GM12878 (cell line): ENCODE measurements around the gene STK32B. TPM values are rescaled to one million over a fixed set of nuclear protein-coding genes. Genes with fewer than 3 reads are reported as not detected.

Experiments
- ATAC-seq: fragments of 200-7000 bp; cut with Tn5 transposase; 3 replicates; pipeline ENCODE4 v1.9.1; 2020; ENCODE audit warnings: mild to moderate bottlenecking, moderate library complexity
- BruUV-seq: library from RNA; stranded (reverse); fragments of 400-500 nt; replicated peaks from 2 replicates; lab custom pipeline; 2021; lab: Mats Ljungman, UMichigan
- CTCF ChIA-PET: fragments of 300-600 bp; sonication (Branson Sonifier 250); formaldehyde crosslinking; extraction: SDS; loops from one replicate; lab custom pipeline; 2021; ENCODE audit warnings: inconsistent platforms; lab: Yijun Ruan, JAX
- POLR2A ChIA-PET: fragments of 350-600 bp; formaldehyde crosslinking; extraction: SDS; loops from one replicate; lab custom pipeline; 2021; ENCODE audit warnings: inconsistent platforms; lab: Charles Lee
- RAD21 ChIA-PET: fragments of 300-600 bp; sonication (Branson Sonifier 250); formaldehyde crosslinking; loops from one replicate; lab custom pipeline; 2023; ENCODE audit warnings: antibody characterized with exemption; ENCODE audit not compliant: unreplicated experiment; lab: Charles Lee
- SMC1A ChIA-PET: fragments of 300-600 bp; sonication (Branson Sonifier 250); formaldehyde crosslinking; loops from one replicate; lab custom pipeline; 2023; ENCODE audit not compliant: unreplicated experiment, uncharacterized antibody; lab: Charles Lee
- DNase-seq: peaks from one replicate; pipeline ENCODE4 v3.0.0-alpha.2; 2011; ENCODE audit warnings: low read depth, low spot score
- FAIRE-seq: peaks from 3 replicates; lab custom pipeline; 2011; peaks lifted over from hg19 to GRCh38; lab: Jason Lieb, UNC
- H2AFZ ChIP-seq: 2 replicates; pipeline ENCODE4 v1.6.0; 2011; ENCODE audit warnings: low read depth, low read length, control low read depth; ENCODE audit not compliant: control insufficient read depth
- H3K27ac ChIP-seq: 2 replicates; pipeline ENCODE4 v1.5.1; 2011; ENCODE audit warnings: control low read depth; ENCODE audit not compliant: control insufficient read depth, insufficient read depth
- H3K27me3 ChIP-seq, 2 experiments: replicated peaks in 1 of 2; 2 replicates each; pipeline versions ENCODE4 v1.6.0 to v1.6.1; 2011; ENCODE audit warnings: low read length in 1 of 2; ENCODE audit not compliant: control insufficient read depth in 2 of 2, insufficient read depth in 2 of 2
- H3K36me3 ChIP-seq, 2 experiments: 2 replicates each; pipeline ENCODE4 v1.5.1; 2011; ENCODE audit warnings: low read length in 1 of 2; ENCODE audit not compliant: control insufficient read depth in 2 of 2, insufficient read depth in 2 of 2
- H3K4me1 ChIP-seq: 2 replicates; pipeline ENCODE4 v1.6.1; 2011; ENCODE audit warnings: mild to moderate bottlenecking, low read length, moderate library complexity, mixed read lengths; ENCODE audit not compliant: control insufficient read depth, insufficient read depth
- H3K4me2 ChIP-seq: 2 replicates; pipeline ENCODE4 v1.6.0; 2011; ENCODE audit warnings: control low read depth; ENCODE audit not compliant: control insufficient read depth, insufficient read depth
- H3K4me3 ChIP-seq: fragments of 200-600 bp; sonication (generic); 2 replicates; pipeline ENCODE4 v1.5.1; 2016
- H3K79me2 ChIP-seq: 2 replicates; pipeline ENCODE4 v1.6.0; 2011; ENCODE audit warnings: low read length; ENCODE audit not compliant: control insufficient read depth, insufficient read depth
- H3K9ac ChIP-seq: 2 replicates; pipeline ENCODE4 v1.8.0; 2011; ENCODE audit warnings: low read length, control low read depth, mixed read lengths; ENCODE audit not compliant: control insufficient read depth, insufficient read depth
- H3K9me3 ChIP-seq: replicated peaks from 3 replicates; pipeline ENCODE4 v1.5.1; 2011; ENCODE audit warnings: mild to moderate bottlenecking, low read length; ENCODE audit not compliant: control insufficient read depth, insufficient read depth
- H4K20me1 ChIP-seq: 2 replicates; pipeline ENCODE4 v1.6.0; 2011; ENCODE audit not compliant: control insufficient read depth, insufficient read depth
- ELK1 ChIP-seq: IDR thresholded peaks from 2 replicates; pipeline ENCODE4 v1.6.1; 2012; ENCODE audit warnings: low read depth, low read length, improper control_type of control experiment
- IRF4 ChIP-seq: IDR thresholded peaks from 2 replicates; pipeline ENCODE4 v1.6.1; 2011; ENCODE audit warnings: low read depth, low read length
- POLR2A ChIP-seq: IDR thresholded peaks from 2 replicates; pipeline ENCODE4 v1.6.1; 2011; ENCODE audit warnings: low read depth, mild to moderate bottlenecking, low read length
- SMC3 ChIP-seq: IDR thresholded peaks from 2 replicates; pipeline ENCODE4 v1.6.1; 2011; ENCODE audit warnings: low read length, improper control_type of control experiment, borderline replicate concordance
- WRNIP1 ChIP-seq: IDR thresholded peaks from 2 replicates; pipeline ENCODE4 v1.6.1; 2011; ENCODE audit warnings: low read depth, low read length, improper control_type of control experiment, borderline replicate concordance
- WGBS: methylation state at CpG from one replicate; pipeline ENCODE4 v1.1.6; 2016; ENCODE audit warnings: low lambda C conversion rate; ENCODE audit not compliant: insufficient replicate concordance, insufficient coverage; ENCODE audit errors: missing lambda C conversion rate; 5-methylcytosine and 5-hydroxymethylcytosine counted together
- in situ Hi-C: fragments of 300-500 bp; cut with MboI; formaldehyde crosslinking; loops from 9 replicates; pipeline ENCODE4 v1.14.3; 2018; ENCODE audit warnings: mixed read lengths
- intact Hi-C: fragments of 100-400 bp; cut with micrococcal nuclease; formaldehyde crosslinking; loops from one replicate; pipeline ENCODE4 v1.14.2; 2022; ENCODE audit not compliant: unreplicated experiment
- polyA plus RNA-seq, 11 experiments: library from polyadenylated mRNA; depleted of rRNA in 4 of 11; unstranded in 6 of 11; stranded (reverse) in 5 of 11; fragments of >200 nt; fragmentation: Nextera tagmentation in 4 of 11; fragmentation: Illumina TruSeq in 1 of 11; extraction: Ambion mirVana in 4 of 11; extraction: Trizol in 1 of 11; gene quantifications; 1 replicate in 1 of 11; 2 replicates in 10 of 11; pipeline versions ENCODE4 v1.2.1 to v1.2.3, GENCODE V29; 2011 to 2016; ENCODE audit warnings: inconsistent platforms in 2 of 11, missing spikeins in 2 of 11, low read depth in 1 of 11
- total RNA-seq, 4 experiments: library from RNA; depleted of rRNA in 3 of 4; stranded (reverse); fragments of >200 nt in 3 of 4; fragmentation: Illumina TruSeq in 1 of 4; extraction: Trizol in 1 of 4; gene quantifications; 2 replicates each; pipeline versions ENCODE4 v1.2.1 to v1.2.3, GENCODE V29; 2013 to 2021
- TF ChIP-seq, protein P1 (sequence below): fragments of 450-650 bp; IDR thresholded peaks from 2 replicates; pipeline ENCODE4 v1.6.1; 2016; ENCODE audit warnings: mild to moderate bottlenecking

The STK32B gene
- total and polyA plus RNA-seq, 10 of the 15 experiments (the other 5 are each of a cell fraction or from before 2014, with no cell fraction given) = 0.04 to 0.12 (median 0.08) TPM; not detected in 7

DNA sequence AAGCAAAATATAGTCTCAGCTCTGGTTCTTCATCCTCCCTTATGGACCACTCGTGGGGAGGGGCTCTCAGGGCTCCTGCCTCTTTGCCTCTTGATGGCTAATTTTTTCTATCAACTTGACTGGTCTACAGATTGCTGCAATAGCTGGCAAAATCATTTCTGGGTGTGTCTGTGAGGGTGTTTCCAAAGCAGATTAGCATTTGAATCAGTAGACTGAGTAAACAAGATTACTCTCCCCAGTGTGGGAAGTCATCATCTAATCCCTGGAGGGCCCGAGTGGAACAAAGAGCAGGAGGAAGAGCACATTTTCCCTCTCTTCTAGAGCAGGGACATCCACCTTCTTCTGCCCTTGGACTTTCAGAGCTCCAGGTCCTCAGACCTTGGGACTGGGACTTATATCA, 153.5 kb downstream of the STK32B start:
- no peak for DNase-seq
- no peak for FAIRE-seq
- no peak overlapping the region for H3K4me3 ChIP-seq
- no peak overlapping the region for H3K4me2 ChIP-seq
- no peaks in the 10 kb centered on the region for H3K36me3 ChIP-seq
- no peaks in the 10 kb centered on the region; the same call in 2 of the 3 replicates for H3K9me3 ChIP-seq
- BruUV-seq = no TSS peak
- SMC1A ChIA-PET = no interaction called here
- POLR2A ChIA-PET = no interaction called here
- H3K4me1 ChIP-seq = no peaks in the 10 kb centered on the region
- intact Hi-C loops = no loop called here
- RAD21 ChIA-PET = no interaction called here
- no peak overlapping the region for H3K27ac ChIP-seq
- no peak overlapping the region for H2AFZ ChIP-seq
- no peaks in the 10 kb centered on the region for H3K79me2 ChIP-seq
- WGBS = 0% methylated on average over 2 of the region's 2 CpGs
- in situ Hi-C loops = no loop called here
- CTCF ChIA-PET = no interaction called here
- ATAC-seq = no peak
- no peaks in the 10 kb centered on the region for H4K20me1 ChIP-seq
- no peak overlapping the region for H3K9ac ChIP-seq
- H3K27me3 ChIP-seq = no peaks in the 10 kb centered on the region
- TF ChIP-seq POLR2A = no peak
- TF ChIP-seq, protein P1, sequence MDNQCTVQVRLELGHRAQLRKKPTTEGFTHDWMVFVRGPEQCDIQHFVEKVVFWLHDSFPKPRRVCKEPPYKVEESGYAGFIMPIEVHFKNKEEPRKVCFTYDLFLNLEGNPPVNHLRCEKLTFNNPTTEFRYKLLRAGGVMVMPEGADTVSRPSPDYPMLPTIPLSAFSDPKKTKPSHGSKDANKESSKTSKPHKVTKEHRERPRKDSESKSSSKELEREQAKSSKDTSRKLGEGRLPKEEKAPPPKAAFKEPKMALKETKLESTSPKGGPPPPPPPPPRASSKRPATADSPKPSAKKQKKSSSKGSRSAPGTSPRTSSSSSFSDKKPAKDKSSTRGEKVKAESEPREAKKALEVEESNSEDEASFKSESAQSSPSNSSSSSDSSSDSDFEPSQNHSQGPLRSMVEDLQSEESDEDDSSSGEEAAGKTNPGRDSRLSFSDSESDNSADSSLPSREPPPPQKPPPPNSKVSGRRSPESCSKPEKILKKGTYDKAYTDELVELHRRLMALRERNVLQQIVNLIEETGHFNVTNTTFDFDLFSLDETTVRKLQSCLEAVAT = no peak
- no peak for TF ChIP-seq IRF4
- no peak for TF ChIP-seq ELK1
- TF ChIP-seq WRNIP1 = no peak
- TF ChIP-seq SMC3 = no peak
